ENCODE results near the gene ELAVL2. TPM values are rescaled to one million over a fixed set of nuclear protein-coding genes. Genes with fewer than 3 reads are reported as not detected.

ELAVL2 gene
- total RNA-seq, 4 donors from 2014 or later, result 0.13 to 0.62 (median 0.25) TPM; not detected in 1

- H3K9me3 ChIP-seq, result no peaks in the 10 kb centered on the region
- peak; percentile 26 for ATAC-seq
- peak overlapping the region; percentile 30 to 59 for H3K4me3 ChIP-seq
- 5 to 55% methylated on average over 4 to 31 of the region's 80 CpGs for WGBS, 2 donors (ENCODE audit: low coverage in 1 of 2)
- TF ChIP-seq POLR2AphosphoS5 (IDR thresholded peaks at IDR 0.05) (no peak), EP300 (IDR thresholded peaks at IDR 0.05) (no peak), POLR2A (IDR thresholded peaks at IDR 0.05) (no peak)
- TF ChIP-seq, protein P1, sequence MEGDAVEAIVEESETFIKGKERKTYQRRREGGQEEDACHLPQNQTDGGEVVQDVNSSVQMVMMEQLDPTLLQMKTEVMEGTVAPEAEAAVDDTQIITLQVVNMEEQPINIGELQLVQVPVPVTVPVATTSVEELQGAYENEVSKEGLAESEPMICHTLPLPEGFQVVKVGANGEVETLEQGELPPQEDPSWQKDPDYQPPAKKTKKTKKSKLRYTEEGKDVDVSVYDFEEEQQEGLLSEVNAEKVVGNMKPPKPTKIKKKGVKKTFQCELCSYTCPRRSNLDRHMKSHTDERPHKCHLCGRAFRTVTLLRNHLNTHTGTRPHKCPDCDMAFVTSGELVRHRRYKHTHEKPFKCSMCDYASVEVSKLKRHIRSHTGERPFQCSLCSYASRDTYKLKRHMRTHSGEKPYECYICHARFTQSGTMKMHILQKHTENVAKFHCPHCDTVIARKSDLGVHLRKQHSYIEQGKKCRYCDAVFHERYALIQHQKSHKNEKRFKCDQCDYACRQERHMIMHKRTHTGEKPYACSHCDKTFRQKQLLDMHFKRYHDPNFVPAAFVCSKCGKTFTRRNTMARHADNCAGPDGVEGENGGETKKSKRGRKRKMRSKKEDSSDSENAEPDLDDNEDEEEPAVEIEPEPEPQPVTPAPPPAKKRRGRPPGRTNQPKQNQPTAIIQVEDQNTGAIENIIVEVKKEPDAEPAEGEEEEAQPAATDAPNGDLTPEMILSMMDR (IDR thresholded peaks at IDR 0.05), result no peak
- no peak overlapping the region for H3K27ac ChIP-seq
- no peaks in the 10 kb centered on the region for H3K36me3 ChIP-seq
- peaks cover 0 to 39% (median 10%) of the 10 kb centered on the region in 3 donors for H3K4me1 ChIP-seq
- H3K27me3 ChIP-seq, result peaks cover 76% of the 10 kb centered on the region
Observed at GRCh38 chr9:23820451-23821374, 5.3 kb downstream of the ELAVL2 start.

DNA sequence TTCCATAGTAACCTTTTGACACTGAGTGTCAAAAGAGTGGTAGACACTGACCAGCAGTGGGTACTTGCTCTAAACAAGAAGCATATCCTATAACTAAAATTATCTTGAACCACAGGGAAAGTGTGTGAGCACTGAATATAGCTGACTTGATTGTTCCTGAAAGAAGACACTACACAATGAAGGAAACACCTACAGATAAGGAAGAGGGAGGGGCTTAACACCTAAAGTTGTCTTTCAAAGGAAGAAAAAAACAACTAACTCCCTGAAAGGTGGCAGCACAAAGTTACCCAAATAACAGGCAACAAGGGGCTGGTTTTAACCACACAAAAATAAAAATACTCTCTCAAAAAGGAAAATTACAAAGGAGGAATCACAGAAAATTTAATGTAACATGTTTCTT lies 6.6 kb downstream of the ELAVL2 start:
- no peak overlapping the region for H3K4me3 ChIP-seq
- H3K4me1 ChIP-seq, result peaks cover 0 to 26% (median 10%) of the 10 kb centered on the region in 3 donors
- no peak for ATAC-seq
- TF ChIP-seq POLR2AphosphoS5 (IDR thresholded peaks at IDR 0.05), result no peak
- no peak for TF ChIP-seq EP300 (IDR thresholded peaks at IDR 0.05)
- H3K27ac ChIP-seq, result no peak overlapping the region
- no peaks in the 10 kb centered on the region for H3K36me3 ChIP-seq
- no peaks in the 10 kb centered on the region for H3K9me3 ChIP-seq
- H3K27me3 ChIP-seq, result peaks cover 63% of the 10 kb centered on the region

DNA sequence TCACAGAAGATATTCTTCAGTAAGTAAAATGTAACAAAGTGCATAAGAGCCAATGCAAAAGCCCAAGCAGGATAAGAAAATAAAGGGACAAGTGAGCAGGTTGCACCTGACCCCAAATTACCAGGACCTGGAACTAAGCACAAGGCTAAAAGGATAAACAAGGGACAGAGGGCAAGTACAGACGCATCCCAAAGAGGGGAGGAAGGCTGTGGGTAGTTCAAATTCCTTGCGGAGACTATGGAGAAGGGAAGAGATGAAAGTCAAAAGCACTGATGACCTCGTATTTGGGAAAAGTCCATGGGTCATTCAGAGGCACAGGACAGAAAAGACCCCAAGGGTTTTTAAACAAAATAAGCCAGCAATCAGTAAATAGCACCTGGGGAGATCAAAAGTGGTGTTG lies 11.8 kb downstream of the ELAVL2 start:
- Histone ChIP-seq H3K27ac (no peak overlapping the region), H3K9me3 (no peaks in the 10 kb centered on the region), H3K36me3 (no peaks in the 10 kb centered on the region), H3K4me1 (no peaks in the 10 kb centered on the region), H3K4me3 (no peak overlapping the region), H3K27me3 (peaks cover 11% of the 10 kb centered on the region)
- 77 to 86% methylated on average over 3 of the region's 3 CpGs for WGBS, 2 donors (ENCODE audit: low coverage in 1 of 2)
- ATAC-seq, result no peak
- TF ChIP-seq, protein P1 (IDR thresholded peaks at IDR 0.05), result no peak
- no peak for TF ChIP-seq POLR2AphosphoS5 (IDR thresholded peaks at IDR 0.05)
- TF ChIP-seq EP300 (IDR thresholded peaks at IDR 0.05), result no peak
- no peak for TF ChIP-seq POLR2A (IDR thresholded peaks at IDR 0.05)

DNA sequence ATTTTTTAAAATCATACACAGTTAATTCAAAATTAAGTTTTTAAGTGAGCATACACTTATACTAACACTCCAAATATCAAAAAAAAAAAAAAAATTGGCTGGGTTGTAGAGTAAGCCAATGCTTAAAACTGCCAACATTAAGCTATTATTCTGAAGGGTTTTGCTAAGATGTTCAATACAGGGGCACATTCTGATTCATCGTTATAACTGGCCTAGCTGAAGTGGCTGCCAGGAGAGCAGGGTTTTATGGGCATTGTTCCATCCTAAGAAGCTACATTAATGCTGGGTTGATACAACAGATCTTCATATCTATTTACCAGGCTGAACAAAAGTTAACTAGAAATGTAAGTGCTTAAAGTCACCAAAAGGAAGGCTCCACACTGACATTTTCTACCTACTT lies 13.4 kb downstream of the ELAVL2 start:
- no peaks in the 10 kb centered on the region for H3K4me1 ChIP-seq
- H3K27me3 ChIP-seq, result no peaks in the 10 kb centered on the region
- no peak overlapping the region for H3K27ac ChIP-seq
- no peak for TF ChIP-seq POLR2A (IDR thresholded peaks at IDR 0.05)
- no peak for TF ChIP-seq POLR2AphosphoS5 (IDR thresholded peaks at IDR 0.05)
- TF ChIP-seq EP300 (IDR thresholded peaks at IDR 0.05), result no peak
- TF ChIP-seq, protein P1 (IDR thresholded peaks at IDR 0.05), result no peak
- H3K4me3 ChIP-seq, result no peak overlapping the region
- H3K9me3 ChIP-seq, result no peaks in the 10 kb centered on the region
- WGBS, 2 donors (ENCODE audit: low coverage in 1 of 2), result 75 to 100% methylated on average over 1 of the region's 1 CpG
- ATAC-seq, result no peak
- no peaks in the 10 kb centered on the region for H3K36me3 ChIP-seq

GRCh38 chr9:23811633-23812032 lies 14.4 kb downstream of the ELAVL2 start:
- H3K4me3 ChIP-seq, result no peak overlapping the region
- no peaks in the 10 kb centered on the region for H3K4me1 ChIP-seq
- no peaks in the 10 kb centered on the region for H3K9me3 ChIP-seq
- ATAC-seq, result no peak
- WGBS, 2 donors (ENCODE audit: low coverage in 1 of 2), result 71 to 82% methylated on average over 2 of the region's 2 CpGs
- H3K27me3 ChIP-seq, result no peaks in the 10 kb centered on the region
- no peak overlapping the region for H3K27ac ChIP-seq
- no peaks in the 10 kb centered on the region for H3K36me3 ChIP-seq
- TF ChIP-seq POLR2AphosphoS5 (IDR thresholded peaks at IDR 0.05), result no peak
- TF ChIP-seq, protein P1 (IDR thresholded peaks at IDR 0.05), result no peak
- TF ChIP-seq POLR2A (IDR thresholded peaks at IDR 0.05), result no peak
- TF ChIP-seq EP300 (IDR thresholded peaks at IDR 0.05), result no peak
